ENCODE data around the gene ZMAT5.

Gene ZMAT5, protein sequence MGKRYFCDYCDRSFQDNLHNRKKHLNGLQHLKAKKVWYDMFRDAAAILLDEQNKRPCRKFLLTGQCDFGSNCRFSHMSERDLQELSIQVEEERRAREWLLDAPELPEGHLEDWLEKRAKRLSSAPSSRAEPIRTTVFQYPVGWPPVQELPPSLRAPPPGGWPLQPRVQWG
- total RNA-seq = 5.2 to 20.5 (median 15.2) reads per million in 17 experiments

DNA sequence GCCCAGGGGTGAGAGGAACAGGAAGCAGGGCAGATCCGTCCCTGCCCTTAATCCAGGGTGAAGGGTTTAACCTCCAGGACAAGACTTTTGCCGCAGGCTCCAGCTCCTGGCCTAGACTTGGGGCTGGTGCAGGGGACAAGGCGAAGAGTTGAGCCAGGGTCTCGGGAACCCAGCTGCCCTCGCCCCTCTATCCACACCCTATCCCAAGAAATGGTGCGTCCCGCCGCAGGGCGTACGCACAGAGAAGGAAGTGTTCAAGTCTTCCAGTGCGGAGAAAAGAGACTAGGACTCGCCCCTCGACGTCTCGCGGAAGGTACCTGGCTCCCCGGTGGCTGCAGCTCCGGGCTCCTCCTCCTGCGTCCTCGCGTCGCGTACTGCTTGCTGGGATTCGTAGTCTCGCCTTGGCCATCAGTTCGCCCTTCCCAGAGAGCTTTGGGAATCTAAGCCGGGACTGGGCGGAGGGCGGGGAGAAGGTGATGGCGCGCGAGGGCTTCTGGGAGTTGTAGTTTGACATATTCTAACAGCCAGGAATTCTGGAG, at the start of gene ZMAT5:
Gene ZMAT5 (minus strand): TSS at position 376 of the 539 bp plus-strand sequence. CDS start 18,463 bp downstream, outside the sequence.
- DNase-seq = peak; percentile 96 to 98 (median 98)

- DNase-seq = no peak
Measured at GRCh38 chr22:29816539-29816938, 49.7 kb upstream of the ZMAT5 start.

- no peak for DNase-seq
Measured at GRCh38 chr22:29816128-29816527, 49.3 kb upstream of the ZMAT5 start.

DNA sequence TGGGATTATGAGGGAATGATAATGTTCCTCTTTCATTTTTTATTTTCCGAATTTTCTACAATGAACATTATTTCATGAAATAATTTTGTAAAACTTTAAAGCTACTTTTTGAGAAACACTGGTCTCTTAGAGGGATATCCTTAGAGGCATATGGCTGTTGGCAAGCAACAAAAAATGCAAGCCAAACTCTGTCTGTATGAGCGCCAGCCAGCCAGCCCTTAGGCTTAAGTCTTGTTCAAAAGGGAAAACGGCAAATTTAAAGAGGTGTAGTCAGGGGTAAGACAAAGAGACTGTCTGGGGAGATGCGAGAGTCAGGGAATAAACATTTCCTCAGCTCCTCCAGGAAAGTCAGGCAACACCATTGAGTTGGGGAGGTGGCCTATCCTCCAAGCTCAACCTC, 48.8 kb upstream of the ZMAT5 start:
- DNase-seq = no peak

DNA sequence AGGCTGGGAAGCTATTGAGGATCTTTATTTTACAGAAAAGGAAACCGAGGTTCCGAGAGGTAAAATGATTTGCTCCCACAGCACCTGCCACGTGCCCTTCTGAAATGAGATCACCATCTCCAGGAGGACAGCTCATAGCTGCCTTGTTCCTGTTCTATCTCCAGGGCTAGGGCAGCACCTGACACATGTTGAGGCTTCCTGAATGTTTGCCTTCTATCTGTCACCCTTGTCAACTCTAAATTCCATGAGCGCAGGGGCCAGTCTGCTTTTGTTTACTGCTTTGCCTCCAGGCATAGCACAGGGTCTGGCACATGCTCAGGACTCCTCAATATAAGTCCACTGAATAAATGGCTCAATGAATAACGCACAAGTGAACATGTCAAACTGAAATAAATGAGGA, 47.2 kb upstream of the ZMAT5 start:
- DNase-seq = no peak

DNA sequence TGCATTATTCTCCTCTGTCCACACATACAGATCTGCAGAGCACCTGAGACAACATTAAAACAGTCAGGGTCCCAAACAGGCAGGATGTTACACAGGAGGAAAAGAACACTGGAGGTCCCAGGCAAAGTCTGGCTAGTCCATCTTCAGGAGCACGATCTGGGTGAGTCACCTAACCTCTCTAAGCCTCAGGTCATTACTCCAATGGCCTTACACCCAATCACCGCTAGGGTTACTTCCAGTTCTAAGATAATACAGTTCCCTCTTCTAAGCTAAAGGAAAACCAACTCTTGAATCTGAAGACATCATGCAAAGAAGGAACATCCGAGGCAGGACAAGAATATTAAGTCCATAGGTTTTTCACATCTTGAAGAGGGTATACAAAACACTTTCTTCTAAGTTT, 46.8 kb upstream of the ZMAT5 start:
- no peak for DNase-seq

DNA sequence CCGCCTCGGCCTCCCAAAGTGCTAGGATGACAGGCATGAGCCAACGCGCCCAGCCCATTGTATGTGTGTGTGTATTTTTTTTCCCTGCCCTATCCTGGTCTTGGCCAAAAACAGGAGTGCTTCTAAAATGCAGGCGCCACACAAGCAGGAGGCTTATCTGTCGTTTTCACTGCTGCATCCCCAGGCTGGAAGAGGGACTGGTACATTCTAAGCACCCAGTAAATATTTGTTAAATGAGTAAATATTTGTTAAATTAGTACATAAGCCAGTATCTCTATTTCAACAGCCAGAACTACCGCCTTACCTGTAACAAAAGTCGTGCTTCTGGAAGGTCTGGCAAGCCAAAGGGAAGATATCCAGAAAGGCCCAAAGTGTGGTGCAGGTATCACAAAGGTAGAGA, 46.3 kb upstream of the ZMAT5 start:
- DNase-seq = no peak

DNA sequence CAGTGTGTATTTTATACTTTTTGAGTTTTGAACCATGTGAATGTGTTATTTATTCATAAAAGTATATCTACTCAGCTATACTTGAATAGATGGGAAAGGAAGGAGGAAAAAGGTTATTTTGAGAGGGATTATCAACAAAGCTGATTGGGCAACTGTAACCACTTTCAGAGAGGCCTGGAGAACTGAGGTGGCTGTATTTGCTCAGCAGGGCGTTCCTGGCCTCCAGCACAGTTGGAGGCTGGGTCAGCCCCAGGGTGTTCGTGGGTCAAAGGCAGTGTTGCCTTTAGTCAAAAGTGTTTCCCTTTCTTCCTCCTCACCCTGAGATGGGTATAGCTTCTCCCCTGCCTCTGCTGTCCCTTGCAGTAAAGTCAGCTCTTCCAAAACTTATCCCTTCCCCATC, 44.6 kb upstream of the ZMAT5 start:
- DNase-seq = no peak

- no peak for DNase-seq
Measured at GRCh38 chr22:29810216-29810615, 43.4 kb upstream of the ZMAT5 start.

- DNase-seq = no peak
Measured at GRCh38 chr22:29806196-29806595, 39.4 kb upstream of the ZMAT5 start.

DNA sequence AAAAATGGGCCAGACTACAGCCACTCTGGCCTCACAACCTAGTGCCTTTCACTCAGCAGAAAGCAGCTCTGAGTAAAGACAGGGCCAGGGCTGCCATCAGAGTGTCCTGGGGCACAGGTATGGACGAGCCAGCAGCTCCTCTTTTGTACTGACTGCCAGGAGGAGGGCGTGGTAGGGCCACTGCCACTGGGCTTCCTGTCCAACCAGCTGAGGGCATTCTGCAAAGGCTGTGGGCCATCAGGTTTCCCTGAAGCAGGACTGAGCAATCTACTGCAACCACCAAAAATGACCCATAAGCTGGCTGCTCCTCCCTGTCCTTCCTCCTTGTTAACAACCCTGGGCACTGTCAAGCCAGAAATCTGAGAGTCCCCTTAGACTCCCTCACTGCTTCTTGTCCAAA, 38.2 kb upstream of the ZMAT5 start:
- DNase-seq = no peak

- DNase-seq = no peak
Measured at GRCh38 chr22:29803190-29803589, 36.4 kb upstream of the ZMAT5 start.

- DNase-seq = no peak
Measured at GRCh38 chr22:29801796-29802195, 35.0 kb upstream of the ZMAT5 start.

DNA sequence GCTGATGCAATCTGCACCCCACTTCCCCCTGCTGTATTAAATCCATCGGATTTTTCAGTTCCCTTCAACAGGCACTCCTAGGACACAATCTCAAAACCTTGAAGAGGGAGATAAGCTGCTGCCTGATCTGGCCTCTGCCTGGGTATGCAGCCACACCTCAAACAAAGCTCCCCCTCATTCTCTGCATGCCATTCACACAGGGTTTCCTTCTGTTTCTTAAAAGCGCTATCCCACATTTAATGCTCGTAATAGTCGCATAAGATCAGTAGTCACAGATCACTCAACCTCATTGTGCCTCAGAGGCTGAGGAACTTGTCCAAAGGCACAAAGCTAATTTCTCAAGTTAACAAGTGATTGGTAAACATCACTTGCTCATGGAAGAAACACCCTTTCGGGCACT, 34.3 kb upstream of the ZMAT5 start:
- no peak for DNase-seq

GRCh38 chr22:29799217-29799680, 32.4 kb upstream of the ZMAT5 start:
- DNase-seq = peak; percentile 93 to 97 (median 96)

GRCh38 chr22:29798801-29799200, 32.0 kb upstream of the ZMAT5 start:
- DNase-seq = peak in 1 of 4 experiments; percentile 5

- DNase-seq = peak in 1 of 4 experiments; percentile 17
Measured at GRCh38 chr22:29798318-29798717, 31.5 kb upstream of the ZMAT5 start.

DNA sequence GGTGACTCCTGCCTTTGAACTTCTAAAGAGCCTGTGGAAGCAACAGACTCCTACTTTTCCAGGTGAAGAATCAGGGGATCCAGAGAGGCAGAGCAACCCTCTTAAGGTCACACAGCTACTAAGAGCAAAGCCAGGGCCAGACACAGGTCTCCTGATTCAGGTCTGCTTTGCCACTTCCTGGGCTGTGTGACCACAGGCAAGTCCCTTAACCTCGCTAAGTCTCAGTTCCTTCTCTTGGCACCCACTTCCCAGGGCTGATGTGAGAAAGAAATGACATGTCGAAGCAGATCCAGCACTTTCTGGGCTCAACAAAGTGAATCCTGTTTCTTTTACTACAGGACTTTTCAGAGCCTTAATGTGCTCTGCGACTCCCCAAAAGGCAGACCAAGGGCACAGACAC, 30.5 kb upstream of the ZMAT5 start:
- DNase-seq = peak; percentile 68 to 87 (median 79)

DNA sequence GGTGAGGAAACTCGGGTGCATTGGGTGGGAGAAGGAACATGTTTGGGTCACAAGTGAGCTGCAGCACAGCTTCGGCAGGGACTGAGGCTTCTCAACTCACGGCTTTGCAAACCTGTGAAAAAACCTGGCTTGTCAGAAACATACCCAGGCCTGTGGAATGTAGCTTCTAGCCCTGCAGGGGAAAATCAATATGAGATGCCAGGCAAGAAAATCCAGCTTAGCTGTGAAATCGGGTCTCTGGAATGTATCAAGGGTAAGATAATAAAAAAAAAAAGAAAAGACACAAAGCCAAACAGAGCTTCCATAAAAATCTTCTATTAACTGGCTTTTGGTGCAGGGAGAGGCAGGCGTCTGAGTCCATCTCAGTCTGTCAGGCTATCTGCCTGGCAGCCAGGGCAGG, 28.9 kb upstream of the ZMAT5 start:
- no peak for DNase-seq

DNA sequence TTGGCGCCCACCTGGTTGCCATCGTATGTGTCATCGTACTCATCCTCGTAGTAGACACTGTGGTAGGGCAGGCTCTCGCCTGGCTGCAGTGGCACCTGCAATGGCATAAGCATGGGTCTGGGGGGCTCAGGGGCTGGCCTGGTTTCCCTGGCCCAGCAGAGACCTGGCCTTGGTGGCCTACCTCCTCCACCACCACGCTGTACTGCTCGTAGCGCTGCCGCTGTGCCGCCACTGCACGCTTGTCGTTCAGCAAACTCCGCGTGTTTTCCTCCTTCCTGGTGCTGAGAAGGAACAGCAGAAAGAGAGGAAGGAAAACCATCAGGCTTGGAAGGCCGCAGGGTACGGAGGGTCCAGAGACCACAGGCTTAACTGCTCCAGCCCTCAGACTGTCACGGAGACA, 26.6 kb upstream of the ZMAT5 start:
- DNase-seq = no peak

DNA sequence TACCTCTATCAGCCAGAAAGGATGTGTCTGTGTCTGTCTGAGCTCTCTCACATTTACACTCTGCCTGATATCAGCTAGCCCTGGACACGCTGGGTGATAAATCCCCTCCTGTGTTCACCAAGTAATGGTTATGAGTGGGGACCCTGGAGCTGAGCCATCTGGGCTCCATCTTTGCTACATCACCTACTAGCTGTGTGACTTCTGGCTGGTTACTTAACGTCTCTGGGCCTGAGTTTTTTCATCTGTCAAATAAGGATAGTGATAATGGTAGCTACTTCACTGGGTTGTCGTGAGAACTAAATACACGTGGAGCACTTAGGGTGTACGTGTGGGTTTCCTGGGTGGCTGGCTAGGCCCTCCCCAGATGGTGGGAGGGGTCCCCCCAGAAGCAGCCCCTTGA, 23.3 kb upstream of the ZMAT5 start:
- no peak for DNase-seq

- DNase-seq = no peak
Measured at GRCh38 chr22:29788339-29789279, 21.8 kb upstream of the ZMAT5 start.

- no peak for DNase-seq
Measured at GRCh38 chr22:29787371-29787980, 20.7 kb upstream of the ZMAT5 start.

All from suppressor macrophage (primary cell).